H1 (cell line): Measurements from ENCODE around the gene OR56A3. TPM values are rescaled to one million over a fixed set of nuclear protein-coding genes. Genes with fewer than 3 reads are reported as not detected.

Experiments used
- CBX8 ChIP-seq: fragments of 300-800, 300-1000 bp; sonication (generic); IDR thresholded peaks from 2 replicates; pipeline ENCODE4 v1.7.1; 2016; ENCODE audit warnings: low read depth, low read length, borderline replicate concordance
- CHD2 ChIP-seq: IDR thresholded peaks from 2 replicates; pipeline ENCODE4 v1.6.1; 2012; ENCODE audit warnings: low read length, improper control_type of control experiment
- KDM1A ChIP-seq: fragments of 200-600, 300-600 bp; sonication (generic); IDR thresholded peaks from 2 replicates; pipeline ENCODE4 v1.7.1; 2016; ENCODE audit warnings: mild to moderate bottlenecking, low read length, borderline replicate concordance
- PHF8 ChIP-seq: fragments of 200-600 bp; sonication (generic); conservative IDR thresholded peaks from 2 replicates; pipeline ENCODE4 v1.7.1; 2012; ENCODE audit warnings: low read depth, mild to moderate bottlenecking, inconsistent platforms, low read length, moderate library complexity
- RNF2 ChIP-seq: fragments of 200-900, 300-1000 bp; sonication (generic); IDR thresholded peaks from 2 replicates; pipeline ENCODE4 v1.7.1; 2016; ENCODE audit warnings: borderline replicate concordance, low read depth, mild to moderate bottlenecking, antibody characterized with exemption, low read length; ENCODE audit not compliant: poor library complexity, severe bottlenecking; ENCODE audit errors: missing control alignments
- TAF1 ChIP-seq: IDR thresholded peaks from 2 replicates; pipeline ENCODE4 v1.6.1; 2011; ENCODE audit warnings: mild to moderate bottlenecking, low read depth, low read length
- TEAD4 ChIP-seq: IDR thresholded peaks from 2 replicates; pipeline ENCODE4 v1.6.1; 2012; ENCODE audit warnings: low read depth, low read length, inconsistent platforms, mixed read lengths
- polyA plus RNA-seq, 7 experiments: library from polyadenylated mRNA; depleted of rRNA in 3 of 7; stranded (reverse) in 5 of 7; unstranded in 2 of 7; fragments of >200 nt in 5 of 7; fragments of 200-250 nt in 2 of 7; gene quantifications; 1 replicate in 5 of 7; 2 replicates in 1 of 7; 4 replicates in 1 of 7; pipeline versions ENCODE4 v1.2.1 to v1.2.3, GENCODE V29; 2011 to 2013; ENCODE audit warnings: missing spikeins in 2 of 7, mixed read lengths in 2 of 7
- total RNA-seq: library from RNA; stranded (reverse); fragmentation: NEBNext Ultra II Directional; extraction: Animal tissue kit (Norgen Biotek cat#: 25700); gene quantifications from 2 replicates; pipeline ENCODE4 v1.2.1, GENCODE V29; 2021

OR56A3 gene
- total and polyA plus RNA-seq, 2 of the 8 experiments (the other 6 are each of a cell fraction or from before 2014, with no cell fraction given), result not detected

DNA sequence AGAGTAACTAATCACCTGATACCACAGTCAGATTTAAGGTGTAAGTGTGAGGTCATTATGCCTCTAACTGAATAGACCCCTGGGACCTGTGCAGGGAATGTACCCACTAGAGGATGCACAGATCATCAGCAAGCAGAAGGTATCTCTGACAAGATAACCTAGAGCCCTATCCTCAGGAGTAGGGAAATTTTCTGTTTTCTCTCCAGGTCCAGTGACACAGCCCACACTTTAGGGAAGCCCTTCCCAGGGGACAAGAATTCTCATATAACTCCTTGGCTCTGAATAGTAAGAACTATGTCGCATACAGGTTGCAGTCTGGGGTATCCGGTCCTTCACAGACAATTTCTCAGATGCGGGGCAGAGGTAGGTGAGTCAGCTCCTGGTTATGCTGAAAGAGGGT lies 49.1 kb upstream of the OR56A3 start, which contains the start of gene OR52E5 (continued):
- TF ChIP-seq PHF8 (no peak), CBX8 (no peak), KDM1A (no peak), TAF1 (no peak), RNF2 (no peak), TEAD4 (no peak), CHD2 (no peak)
